Measurements from ENCODE around the gene KRTAP5-5. TPM values are rescaled to one million over a fixed set of nuclear protein-coding genes. Genes with fewer than 3 reads are reported as not detected.

KRTAP5-5 gene
- total and polyA plus RNA-seq, 2 of the 8 experiments (the other 6 are each of a cell fraction or from before 2014, with no cell fraction given) = 0.09 TPM; not detected in 1

GRCh38 chr11:1652442-1652770, 22.8 kb downstream of the KRTAP5-5 start:
- Histone ChIP-seq H4K20me1 (replicated peaks in 1 of 2; ENCODE audit: control insufficient read depth in 1 of 2, insufficient read depth in 2 of 2, low read length in 2 of 2) (no peaks in the 10 kb centered on the region), H3K79me1 (ENCODE audit: low read depth, low read length) (no peaks in the 10 kb centered on the region), H3K9me3 (ENCODE audit: insufficient read depth in 2 of 2, low read depth in 1 of 2, low read length in 1 of 2) (no peaks in the 10 kb centered on the region), H3K4me3 (ENCODE audit: extremely low read depth in 1 of 4, insufficient read depth in 2 of 4, low read depth in 3 of 4, low read length in 4 of 4) (no peak overlapping the region), H2BK15ac (ENCODE audit: low read length) (no peak overlapping the region), H3K14ac (ENCODE audit: insufficient read length) (no peak overlapping the region), H2AFZ (ENCODE audit: low read length) (no peak overlapping the region), H3K9ac (replicated peaks in 1 of 4; ENCODE audit: extremely low read depth in 1 of 4, low read depth in 3 of 4, low read length in 3 of 4) (no peak overlapping the region), H4K8ac (ENCODE audit: extremely low read depth, insufficient read depth, low read length) (no peak overlapping the region), H2AK5ac (ENCODE audit: low read depth, low read length) (no peak overlapping the region), H3K4me2 (ENCODE audit: insufficient read depth in 1 of 2, low read depth in 2 of 2, low read length in 2 of 2) (0 out of 4 replicates have a peak overlapping the region, but pooled peaks of 1 of the 2 experiments have one; percentile 64), H3K36me3 (ENCODE audit: control insufficient read depth in 2 of 4, insufficient read depth in 4 of 4, low read length in 3 of 4) (no peaks in the 10 kb centered on the region), H2BK20ac (ENCODE audit: low read length) (no peak overlapping the region), H3K23ac (ENCODE audit: insufficient read length) (no peak overlapping the region), H3K4me1 (replicated peaks in 1 of 4; ENCODE audit: control insufficient read depth in 3 of 4, insufficient read depth in 4 of 4, low read length in 3 of 4) (peaks cover 0 to 6% (median 2%) of the 10 kb centered on the region in 4 experiments; a peak in 3 of 7 replicates), H3K18ac (ENCODE audit: extremely low read depth, low read length) (no peak overlapping the region), H2BK120ac (replicated peaks; ENCODE audit: low read depth, low read length) (no peak overlapping the region), H3K27me3 (replicated peaks in 1 of 4; ENCODE audit: control insufficient read depth in 3 of 4, extremely low read depth in 1 of 4, insufficient read depth in 3 of 4, low read length in 3 of 4) (peaks cover 0 to 9% (median 6%) of the 10 kb centered on the region in 4 experiments; a peak in 4 of 7 replicates), H2BK12ac (ENCODE audit: low read depth, low read length) (no peak overlapping the region), H4K5ac (ENCODE audit: insufficient read length, low read depth, low read length) (no peak overlapping the region), H3K4ac (replicated peaks; ENCODE audit: insufficient read length, low read depth, low read length) (no peak overlapping the region), H2BK5ac (ENCODE audit: low read depth, low read length) (no peak overlapping the region), H3K27ac (ENCODE audit: low read depth, low read length) (no peak overlapping the region), H4K91ac (replicated peaks; ENCODE audit: insufficient read length, low read length) (no peak overlapping the region), H3K23me2 (ENCODE audit: low read depth, low read length) (no peaks in the 10 kb centered on the region), H3K79me2 (ENCODE audit: control insufficient read depth in 1 of 2, insufficient read depth in 2 of 2, low read length in 2 of 2) (no peaks in the 10 kb centered on the region), H3K56ac (replicated peaks; ENCODE audit: insufficient read length, low read depth, low read length) (no peak overlapping the region)
- CTCF ChIA-PET (ENCODE audit: partially characterized antibody) = interaction anchor here (0.7 to 10.1 kb wide), 65 partner anchors 9 to 501 kb away, joined by 3 to 166 read pairs (median 4); partner anchors contain the start of genes KRTAP5-5 and SYT8
- DNase-seq (ENCODE audit: low read depth in 1 of 2, low spot score in 2 of 2) = no peak
- TF ChIP-seq RFX5 (IDR thresholded peaks at IDR 0.05; ENCODE audit: borderline replicate concordance, low read depth, low read length) = no peak
- peak; percentile 48; the same call in 1 of the 2 replicates for TF ChIP-seq BACH1 (IDR thresholded peaks at IDR 0.05; ENCODE audit: low read length)
- FAIRE-seq = no peak
- POLR2A ChIA-PET (ENCODE audit: partially characterized antibody) = interaction anchor here (1.1 kb wide), 1 partner anchor 41 kb away, joined by 3 read pairs; no protein-coding TSS in a partner anchor
- WGBS, 2 experiments (ENCODE audit: extremely low coverage in 1 of 2, insufficient coverage in 1 of 2, insufficient read length in 1 of 2, insufficient replicate concordance in 2 of 2, low coverage in 1 of 2, low lambda C conversion rate in 2 of 2, missing lambda C conversion rate in 1 of 2) = 52% methylated on average over 20 of the region's 20 CpGs; no CpG with 5 or more reads in 1 of the 2 experiments
